Cortex of kidney (tissue), 1 donor: ENCODE results near the gene RPA3.

Source experiments
- DNase-seq: peaks from one replicate; lab custom pipeline; 2025; lab: John Stamatoyannopoulos, UW

The RPA3 gene

DNA sequence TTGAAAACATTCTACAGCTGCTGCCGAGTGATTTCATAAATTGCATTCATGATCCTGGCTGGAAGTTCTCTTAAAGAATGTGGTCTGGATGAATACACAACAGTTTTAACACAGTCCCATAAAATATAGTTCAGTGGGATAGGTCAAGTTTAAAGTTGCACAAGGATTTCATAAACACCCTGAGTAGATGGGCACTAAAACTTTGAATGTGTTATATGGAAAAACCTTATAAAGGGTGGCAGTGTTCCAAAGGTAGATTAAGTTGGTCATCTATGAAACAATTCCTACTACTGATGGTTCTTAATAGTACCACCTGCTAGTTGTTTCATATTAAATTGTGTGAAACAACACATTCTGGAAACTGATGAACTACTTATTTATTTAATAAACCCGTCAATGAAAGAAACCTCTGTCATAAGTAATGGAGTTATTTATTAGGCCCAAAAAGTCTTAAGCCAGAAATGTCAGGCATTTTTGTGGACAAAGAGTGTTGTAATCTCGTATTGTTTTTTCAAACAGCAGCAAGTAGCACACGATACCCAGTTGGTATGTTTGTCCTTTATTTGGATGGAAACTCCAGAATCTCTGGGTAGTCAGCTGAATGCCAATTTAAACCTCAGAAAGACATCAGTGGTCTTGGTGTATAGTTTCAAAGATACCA, 14.3 kb upstream of the RPA3 start:
- DNase-seq = no peak

DNA sequence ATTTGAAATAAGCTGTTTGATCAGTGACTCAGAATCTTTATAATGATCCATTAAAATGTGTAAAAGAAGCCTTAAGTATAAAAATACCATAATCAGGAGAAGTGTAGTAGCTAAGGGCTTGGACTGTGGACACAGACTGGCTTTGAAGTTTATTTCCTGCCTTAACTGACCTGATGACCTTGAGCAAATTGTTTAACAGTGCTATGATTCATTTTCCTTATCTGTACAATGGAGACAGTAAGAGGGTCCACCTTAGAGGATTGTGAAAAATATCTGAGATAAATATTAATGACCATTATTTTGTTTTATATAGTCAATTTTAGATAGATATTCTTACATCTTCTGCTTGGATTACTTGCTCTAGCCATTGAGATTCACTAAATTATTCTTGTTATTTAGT, 13.3 kb upstream of the RPA3 start:
- no peak for DNase-seq

DNA sequence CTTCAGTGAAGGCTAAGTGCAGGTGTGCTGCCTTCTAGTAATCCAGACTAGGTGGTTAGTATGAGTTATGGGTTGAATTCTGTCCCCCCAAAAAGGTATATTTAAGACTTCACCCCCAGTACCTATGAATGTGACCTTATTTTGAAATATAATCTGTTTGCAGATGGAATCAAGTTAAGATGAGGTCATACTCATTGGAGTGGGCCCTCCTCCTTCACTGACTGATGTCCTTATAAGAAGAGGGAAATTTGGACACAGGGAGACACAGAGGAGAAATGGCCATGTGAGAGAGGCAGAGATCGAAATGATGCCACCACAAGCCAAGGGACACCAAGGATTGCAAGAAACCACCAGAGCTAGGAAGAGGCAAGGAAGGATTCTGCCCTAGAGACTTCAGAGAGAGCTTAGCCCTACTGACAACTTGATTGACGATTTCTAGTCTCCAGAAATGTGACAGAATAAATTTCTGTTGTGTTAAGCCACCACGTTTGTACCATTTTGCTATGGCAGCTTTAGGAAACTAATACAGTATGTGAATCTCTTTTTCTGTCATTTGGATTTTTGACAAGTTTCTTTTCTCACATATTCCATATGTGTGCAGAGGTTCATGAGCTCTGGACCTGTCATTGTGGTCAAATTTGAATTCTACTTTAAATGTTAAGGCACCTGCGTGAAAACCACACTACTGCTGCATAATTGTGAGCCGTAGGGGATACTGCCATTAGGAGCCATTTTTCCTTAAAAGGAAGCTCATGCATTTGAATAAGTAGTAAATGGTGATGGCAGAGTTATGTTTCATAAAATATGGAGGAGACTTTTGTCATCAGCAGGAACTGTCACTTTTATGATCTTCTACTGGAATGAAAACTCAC, 2.6 kb upstream of the RPA3 start:
- DNase-seq = no peak

DNA sequence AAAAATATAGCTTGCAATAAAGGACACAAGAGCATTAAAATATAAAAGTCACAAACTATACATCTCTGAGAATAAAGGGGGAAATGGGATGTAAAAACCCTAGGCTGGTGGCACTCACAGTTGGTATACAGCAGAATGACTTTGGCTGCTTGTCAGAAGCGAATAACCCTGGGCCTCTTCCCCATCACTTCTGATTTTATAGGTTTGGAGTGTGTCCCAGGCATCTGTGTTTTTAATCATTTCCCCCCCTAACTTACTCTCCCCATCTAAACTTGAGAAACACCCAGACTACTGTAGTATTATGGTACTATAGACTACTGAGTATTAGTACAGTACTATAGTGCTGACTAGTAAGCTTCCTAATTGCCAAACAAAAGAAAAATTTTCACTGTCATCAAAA, 1.8 kb upstream of the RPA3 start:
- no peak for DNase-seq

DNA sequence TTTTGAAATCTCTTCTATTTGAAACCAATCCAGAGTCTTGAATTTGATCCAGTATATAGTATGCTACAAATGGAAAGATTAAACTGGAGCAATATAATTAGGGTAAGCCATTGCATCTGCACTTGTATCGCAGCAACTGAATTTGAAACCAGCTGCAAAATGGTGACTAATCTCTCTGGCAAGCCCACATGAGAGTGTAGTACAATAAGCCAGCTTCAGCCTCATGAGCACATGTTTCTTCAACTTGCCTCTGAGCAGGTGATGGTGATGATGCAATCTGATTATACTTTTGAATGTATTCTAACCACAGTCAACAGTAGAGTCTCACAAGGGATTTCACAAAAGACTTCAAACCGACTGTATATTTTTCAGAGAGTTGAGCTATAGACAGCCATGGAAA, 829 bp upstream of the RPA3 start:
- no peak for DNase-seq

DNA sequence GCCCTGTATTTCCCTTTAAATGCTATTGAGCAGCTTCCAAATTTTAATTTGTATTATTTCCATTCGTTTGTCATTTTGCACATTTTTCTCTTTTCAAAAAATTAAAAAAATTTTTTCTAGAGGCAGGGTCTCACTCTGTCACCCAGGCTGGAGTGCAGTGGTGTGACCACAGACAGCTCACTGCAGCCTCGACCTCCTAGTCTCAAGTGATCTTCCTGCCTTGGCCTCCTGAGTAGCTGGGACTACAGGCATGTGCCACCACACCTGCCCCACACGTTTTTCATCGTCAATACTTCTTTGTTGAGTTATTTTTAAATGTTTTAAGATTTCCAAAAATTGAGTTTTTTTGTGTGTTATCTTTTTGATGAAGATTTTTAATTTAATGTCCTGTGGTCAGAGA, 4.7 kb downstream of the RPA3 start:
- DNase-seq = no peak

DNA sequence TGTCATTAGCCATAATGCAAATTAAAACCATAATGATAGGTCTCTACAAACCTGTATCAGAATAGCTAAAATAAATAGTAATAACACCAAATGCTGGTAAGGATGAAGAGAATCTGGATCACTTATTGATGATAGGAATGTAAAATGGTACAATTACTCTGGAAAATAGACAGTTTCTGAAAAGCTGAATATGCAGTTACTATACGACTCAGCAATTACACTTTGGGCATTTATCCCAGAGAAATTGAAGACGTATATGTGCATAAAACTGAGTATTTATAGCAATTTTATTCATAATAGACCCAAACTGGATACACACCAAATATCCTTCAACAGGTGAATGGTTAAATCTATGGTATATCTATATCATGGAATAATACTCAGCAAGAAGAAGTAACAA, 7.9 kb downstream of the RPA3 start:
- no peak for DNase-seq

DNA sequence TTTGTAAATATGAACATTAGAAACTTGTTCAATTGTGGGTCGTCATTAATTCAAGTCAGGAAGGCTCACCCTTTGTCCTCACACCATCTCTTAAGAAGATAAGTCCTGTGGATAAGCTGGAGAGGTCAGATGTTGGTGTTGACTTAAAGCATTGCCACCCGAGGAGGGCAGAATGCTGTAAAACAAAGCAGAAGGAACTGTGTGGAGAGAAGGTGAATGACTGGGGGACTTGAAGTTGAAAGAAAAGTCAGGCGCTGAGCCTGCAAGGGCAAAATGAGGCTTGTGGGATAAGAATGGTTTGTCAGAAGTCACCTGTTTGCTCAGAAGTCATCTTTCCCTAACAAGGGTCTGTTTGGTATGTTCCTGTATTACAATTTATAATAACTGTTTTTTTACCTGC, 9.1 kb downstream of the RPA3 start:
- no peak for DNase-seq

DNA sequence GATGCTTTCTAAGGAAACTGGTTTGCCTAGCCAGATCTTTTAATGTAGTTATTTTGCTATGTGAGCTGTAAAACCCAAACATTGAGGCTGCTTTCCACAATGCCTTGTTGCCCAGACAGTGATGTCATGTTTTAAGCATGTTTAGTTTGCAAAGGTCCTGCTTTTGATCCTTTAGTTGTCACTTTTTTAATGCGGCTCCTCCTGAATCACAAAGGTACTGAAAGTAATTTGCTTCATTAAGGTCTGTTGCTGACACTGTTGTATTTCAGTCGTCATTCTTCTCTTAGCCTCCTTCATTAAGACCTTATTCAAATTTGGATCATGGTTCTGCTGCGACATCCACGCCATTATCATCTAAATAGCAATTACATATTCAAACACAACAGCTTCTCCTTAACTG, 10.6 kb downstream of the RPA3 start:
- DNase-seq = no peak

DNA sequence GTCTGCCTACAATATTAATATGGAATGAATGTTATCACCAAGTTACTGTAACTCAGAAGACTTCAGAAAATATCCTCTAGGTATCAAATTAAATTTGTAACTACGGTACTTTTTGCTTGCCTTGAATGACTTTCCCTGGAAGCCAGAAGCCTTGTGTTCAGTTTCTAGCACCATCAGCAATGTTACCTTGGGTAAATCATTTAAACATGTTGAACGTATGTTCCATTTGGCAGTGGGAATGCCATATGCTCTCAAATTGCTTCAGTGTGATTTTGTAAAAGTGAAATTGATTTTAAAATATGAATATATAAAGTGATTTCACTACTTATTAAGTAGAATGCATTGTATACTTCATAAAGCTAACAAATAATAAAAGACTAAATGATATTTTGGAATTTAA, 11.2 kb downstream of the RPA3 start:
- DNase-seq = no peak

DNA sequence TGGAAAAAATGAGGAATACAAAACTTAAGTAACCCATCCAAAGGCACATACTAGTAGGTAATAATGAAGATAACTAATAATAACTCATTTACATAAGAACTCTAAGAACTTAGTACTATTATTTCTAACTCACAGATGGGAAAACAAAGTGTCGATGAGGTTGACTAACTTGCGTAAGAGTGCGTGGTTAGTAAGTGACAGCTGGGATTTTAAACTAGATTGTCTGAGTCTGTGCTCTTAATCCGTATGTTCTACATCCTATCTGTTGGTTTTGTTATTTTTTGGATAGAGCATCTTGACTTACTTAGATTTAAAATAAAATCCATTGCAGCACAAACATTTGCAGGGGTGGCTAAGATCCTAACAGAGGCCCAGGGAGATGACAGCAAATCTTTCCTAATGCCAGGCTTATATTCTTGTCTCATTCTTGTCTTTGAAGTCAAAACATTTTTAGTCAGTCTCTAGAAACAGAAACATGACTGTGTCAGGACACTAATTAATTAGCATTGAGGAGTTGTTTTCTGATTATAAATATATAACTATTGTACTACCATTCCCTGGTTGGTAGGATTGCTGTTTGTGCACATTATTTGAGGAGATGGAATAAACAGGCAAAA, 11.7 kb downstream of the RPA3 start:
- DNase-seq = no peak

DNA sequence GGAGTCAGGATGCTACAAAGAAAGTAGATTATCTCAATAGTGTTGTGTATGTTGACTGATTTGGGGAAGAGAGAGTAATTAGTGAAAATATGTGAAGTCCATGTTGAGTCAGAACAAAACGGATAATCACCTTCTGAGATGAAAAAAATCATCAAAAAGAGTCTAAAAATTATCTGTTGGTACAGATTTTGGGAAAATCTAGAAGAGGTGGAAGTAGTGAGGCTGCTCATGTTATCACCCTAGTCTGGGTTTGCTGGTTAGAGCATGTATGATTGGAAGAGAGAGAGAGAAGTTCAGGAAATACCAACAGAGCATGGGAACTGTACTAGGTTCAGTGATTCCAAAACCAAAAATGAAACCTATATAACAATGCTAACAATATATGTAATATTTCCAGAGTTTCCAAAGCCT, 12.3 kb downstream of the RPA3 start:
- DNase-seq = no peak

DNA sequence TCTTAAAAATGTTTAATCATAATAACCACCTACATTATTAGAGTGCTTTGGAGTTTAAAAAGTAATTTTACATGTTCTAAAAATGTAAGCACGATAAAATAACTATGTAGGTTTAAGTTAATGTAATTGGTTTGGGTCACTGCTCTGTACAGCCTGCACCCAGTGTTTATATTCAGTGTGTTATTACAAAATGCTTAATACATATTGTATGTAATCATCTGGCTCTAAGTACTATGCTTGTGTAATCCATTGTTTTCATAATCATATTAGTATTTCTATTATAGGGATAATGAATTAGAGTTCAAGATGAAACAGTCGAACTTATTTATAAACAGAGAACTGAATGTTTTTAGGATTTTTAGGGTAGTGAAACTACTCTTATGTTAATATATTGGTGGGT, 13.1 kb downstream of the RPA3 start:
- DNase-seq = no peak

DNA sequence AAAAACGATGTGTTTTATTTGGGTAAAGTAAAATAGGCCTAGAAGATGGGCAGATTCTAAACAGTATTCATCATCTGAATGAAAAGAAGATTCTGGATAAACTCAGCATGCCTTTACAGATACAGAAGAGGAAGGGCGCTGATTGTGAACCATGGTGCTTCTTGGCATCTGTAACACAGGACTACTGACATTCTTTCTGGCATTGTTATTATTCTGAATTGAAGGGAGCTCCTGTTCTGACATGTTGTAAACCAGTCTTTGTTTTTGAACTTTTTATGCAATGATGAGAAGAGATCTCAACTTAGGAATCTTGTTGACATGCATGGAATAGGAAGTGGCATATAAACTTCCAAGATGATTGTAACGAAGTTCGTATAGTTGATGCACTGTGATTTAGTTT, 13.5 kb downstream of the RPA3 start:
- no peak for DNase-seq

DNA sequence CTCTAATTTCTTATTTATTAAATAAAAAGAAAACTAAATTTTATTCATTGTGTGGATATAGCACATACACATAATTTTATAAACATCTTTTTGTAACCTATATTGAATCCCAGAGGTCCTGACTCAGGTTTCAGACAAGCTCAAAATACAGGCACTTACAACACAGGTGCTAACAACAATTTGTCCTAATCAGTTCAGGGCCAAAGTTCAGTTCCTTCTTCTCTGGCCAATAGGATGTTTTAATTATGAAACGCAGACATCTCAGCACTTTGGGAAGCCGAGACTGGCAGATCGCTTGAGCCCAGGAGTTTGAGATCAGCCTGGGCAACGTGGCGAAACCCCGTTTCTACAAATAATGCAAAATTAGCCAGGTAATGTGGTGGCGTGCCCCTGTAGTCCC, 15.0 kb downstream of the RPA3 start:
- DNase-seq = no peak

DNA sequence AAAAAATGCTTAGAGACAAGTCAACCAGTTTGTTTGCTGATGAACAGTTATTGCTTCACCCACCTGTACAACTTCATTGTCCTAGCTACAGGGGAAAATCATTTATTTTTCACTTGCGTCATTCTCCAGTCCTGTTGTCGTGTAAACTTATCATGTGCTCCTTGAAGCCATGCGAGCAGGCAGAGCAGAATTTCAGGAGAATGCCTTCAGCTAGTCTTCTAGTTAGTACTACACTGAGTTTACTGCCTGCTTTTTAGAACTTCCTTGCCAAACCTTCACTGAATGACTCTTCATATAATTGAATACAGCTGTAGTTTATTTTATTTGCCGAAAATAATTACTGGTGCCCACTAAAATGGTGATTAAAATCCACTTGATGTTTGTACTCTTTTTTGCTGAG, 15.6 kb downstream of the RPA3 start:
- DNase-seq = no peak

DNA sequence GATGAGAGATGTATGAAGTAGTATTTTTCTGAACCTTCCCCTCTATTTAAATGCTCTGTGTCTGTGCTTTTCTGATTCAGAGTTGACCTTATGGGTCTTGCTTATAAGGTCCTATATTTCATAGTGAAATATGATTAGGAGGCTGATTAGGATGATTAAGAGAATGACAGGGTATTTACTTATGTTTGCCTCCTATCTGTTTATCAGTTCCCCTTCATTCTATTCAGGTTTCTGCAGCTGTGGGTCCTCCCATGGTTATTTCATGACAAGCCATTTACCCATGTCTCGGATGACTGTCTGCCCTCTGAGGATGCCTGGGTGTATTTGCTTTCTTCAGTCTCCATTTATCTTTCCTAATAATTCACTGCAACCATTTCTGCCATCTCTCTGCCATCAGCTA, 16.9 kb downstream of the RPA3 start:
- no peak for DNase-seq

DNA sequence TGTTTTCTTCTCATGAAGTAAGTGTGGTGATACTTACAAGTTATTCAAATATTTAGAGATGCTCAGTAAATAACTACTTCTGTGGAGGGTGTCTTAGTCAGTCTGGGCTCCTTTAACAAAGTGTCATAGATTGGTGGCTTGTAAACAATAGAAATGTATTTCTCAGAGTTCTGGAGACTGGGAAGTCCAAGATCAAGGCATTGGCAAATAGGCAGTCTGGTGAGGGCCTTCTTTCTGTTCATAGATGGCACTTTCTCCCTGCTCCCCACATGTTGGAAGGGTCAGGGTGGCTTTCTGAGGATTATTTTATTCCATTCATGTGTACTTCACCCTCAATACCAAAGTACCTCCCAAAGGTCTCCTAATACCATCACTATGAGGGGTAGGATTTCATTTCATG, 18.4 kb downstream of the RPA3 start:
- no peak for DNase-seq

DNA sequence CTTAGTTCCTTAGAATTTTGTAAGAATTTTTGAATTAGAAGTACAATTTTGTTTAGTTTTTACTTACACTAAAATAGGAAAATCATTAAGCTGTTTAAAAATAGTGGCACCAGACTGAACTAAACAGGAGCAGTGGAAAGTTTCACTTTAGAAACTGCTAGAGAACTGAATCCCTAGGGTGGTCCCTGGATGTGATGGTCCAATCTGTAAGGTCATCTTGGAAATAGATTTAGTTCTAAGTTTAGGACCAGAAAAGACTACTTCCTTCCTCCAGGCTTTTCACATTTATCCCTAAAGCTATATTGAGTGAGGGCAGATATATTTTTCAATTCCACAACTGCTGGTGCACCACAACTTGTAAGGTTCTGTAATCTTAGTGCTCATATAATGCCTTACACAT, 19.0 kb downstream of the RPA3 start:
- DNase-seq = no peak

DNA sequence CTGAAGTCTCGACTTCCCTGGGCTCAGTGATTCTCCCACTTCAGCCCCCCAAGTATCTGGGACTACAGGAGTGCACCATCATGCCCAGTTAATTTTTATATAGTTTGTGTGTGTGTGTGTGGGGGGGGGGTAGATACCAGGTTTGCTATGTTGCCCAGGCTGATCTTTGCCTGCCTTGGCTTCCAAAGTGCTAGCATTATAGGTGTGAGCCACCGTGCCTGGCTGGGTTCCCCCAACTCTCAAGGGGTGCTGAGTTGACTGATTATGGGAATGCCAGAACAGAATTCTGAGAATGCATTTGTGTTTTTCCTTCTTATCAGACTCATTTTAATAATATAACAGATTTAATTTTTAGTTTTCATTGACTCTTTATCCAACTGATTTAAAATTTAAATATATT, 19.5 kb downstream of the RPA3 start:
- no peak for DNase-seq

DNA sequence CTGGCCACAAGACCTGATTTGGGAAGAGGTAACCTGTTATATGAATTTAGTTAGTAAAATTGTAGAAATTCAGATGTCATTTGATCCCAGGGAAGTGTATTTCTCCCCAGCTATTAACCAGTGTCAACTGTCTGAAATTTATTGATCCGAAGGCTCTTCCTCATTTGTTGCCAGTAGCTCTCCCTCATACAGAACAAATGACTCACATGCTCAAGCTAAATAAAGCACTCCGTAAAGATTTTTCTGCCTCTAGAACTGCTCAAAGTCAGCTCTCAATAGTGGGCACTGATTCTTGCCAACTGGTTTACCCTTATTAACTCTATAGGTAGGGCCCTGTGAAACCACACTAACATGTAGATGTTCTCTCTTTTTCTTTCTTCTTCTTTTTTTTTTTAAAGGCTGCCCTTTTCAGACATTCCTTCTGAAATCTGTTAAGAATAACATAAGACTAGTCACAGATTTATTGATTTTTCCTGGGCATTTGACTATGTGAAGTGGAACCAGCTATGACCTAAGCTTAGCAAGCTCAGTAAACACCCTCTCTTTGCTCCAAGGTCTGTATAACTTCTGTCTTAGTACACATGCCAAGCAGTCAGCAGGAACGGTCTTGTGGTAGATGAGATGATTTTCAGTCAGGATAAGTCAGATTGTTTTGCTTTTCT, 21.8 kb downstream of the RPA3 start:
- no peak for DNase-seq

DNA sequence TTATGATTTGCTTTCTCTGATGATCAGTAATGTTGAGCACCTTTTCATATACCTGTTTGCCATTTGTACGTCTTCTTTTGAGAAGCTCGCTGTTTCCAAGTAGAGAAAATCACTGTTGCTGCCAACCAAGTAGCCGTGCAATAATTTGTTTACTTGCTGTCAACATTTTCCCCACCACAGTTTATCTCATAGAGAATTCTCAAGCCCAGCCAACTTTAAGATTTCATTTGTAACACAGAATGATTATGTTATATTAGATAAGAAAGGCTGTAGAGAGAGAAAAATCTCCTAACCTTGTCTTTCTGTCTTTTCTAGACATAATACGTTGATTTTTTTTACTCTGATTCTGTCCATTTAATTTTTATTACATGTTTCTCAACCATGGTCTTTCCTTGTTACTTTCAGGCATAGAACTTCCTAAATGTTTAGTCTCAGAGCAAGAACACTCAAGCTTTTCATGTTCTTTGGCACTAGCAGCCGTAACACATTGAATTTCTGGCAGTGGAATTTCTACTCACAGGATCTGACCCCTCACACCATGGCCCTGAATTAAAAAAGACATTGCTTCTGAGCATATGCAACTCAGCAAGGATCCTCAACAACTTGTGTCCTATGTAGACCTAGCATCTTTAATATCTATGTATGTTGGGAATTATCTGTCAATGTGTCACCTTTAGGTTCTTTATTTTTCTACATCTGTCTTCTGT, 23.1 kb downstream of the RPA3 start:
- DNase-seq = no peak
